ENCODE results near the gene EXD3.
A peak's percentile ranks its signal among the peaks of the same experiment; 100 is the strongest.
"Not testable (repeated sequence)": the region's sequence is repeated elsewhere in the genome, so short reads cannot be mapped to it uniquely, and the experiment has no call there.

Gene EXD3

DNA sequence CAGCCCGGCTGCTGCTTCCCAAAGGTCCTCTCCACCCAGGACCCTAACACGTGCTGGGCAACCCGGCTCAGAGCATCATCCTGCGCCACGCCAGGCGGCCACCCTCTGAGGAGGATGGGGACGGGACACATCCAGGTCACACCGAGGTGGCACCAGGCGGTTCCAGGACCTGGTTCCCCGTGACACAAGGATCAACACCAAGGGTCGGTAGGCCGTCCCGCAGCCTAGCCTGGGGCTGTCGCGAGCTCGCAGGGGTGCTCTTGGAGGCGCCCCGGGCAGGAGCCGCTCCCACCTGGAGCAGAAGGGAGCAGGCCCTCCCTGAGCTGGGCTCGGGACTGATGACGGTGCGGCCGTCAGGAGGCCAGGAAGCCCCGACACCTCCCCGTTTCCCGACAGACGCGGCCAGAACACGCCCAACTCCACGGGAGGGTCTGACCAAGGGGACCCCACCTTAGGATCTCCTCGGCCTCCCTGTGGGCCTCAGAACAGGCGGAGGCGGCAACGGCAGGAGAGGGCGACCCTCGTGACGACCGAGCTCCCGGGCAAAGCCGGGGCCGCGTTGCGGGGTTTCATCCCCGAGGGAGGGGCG, 6.3 kb downstream of the EXD3 start:
- no peak overlapping the region for H3K27ac Mint-ChIP-seq
- no peak overlapping the region for H3K4me3 Mint-ChIP-seq
- H3K36me3 Mint-ChIP-seq: peaks cover 2% of the 10 kb centered on the region
- peaks cover 6% of the 10 kb centered on the region for H3K4me1 Mint-ChIP-seq
- H3K9me3 Mint-ChIP-seq: no peaks in the 10 kb centered on the region
- H3K27me3 Mint-ChIP-seq: no peaks in the 10 kb centered on the region

DNA sequence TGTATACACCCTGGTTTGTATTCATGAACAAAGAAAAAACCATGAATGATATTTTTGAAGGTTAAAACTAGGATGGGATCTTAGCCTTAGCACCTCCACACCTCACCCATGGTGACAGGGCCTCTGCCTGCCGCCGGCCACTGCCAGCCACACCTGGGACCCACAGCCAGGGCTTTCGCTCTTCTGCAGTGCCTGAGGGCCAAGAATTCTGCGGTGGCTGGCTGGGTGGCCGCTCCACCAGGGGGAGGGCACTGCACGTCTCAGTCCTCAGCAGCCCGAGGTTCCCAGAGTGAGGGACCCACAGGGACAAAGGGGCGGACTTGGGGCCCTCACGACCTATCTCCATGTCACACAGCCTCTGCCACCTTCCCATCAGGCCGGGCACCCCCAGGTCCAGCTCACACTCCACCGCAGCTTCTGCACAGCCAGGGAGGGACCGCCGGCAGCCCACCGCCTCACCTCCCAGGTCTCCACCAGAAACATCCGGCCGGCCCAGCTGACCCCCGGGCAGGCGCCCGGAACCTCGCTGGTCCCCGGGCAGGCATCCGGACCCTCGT, 6.9 kb downstream of the EXD3 start:
- no peak overlapping the region for H3K4me3 Mint-ChIP-seq
- H3K27me3 Mint-ChIP-seq: no peaks in the 10 kb centered on the region
- no peak overlapping the region for H3K27ac Mint-ChIP-seq
- H3K9me3 Mint-ChIP-seq: no peaks in the 10 kb centered on the region
- peaks cover 2% of the 10 kb centered on the region for H3K36me3 Mint-ChIP-seq
- peaks cover 6% of the 10 kb centered on the region for H3K4me1 Mint-ChIP-seq

DNA sequence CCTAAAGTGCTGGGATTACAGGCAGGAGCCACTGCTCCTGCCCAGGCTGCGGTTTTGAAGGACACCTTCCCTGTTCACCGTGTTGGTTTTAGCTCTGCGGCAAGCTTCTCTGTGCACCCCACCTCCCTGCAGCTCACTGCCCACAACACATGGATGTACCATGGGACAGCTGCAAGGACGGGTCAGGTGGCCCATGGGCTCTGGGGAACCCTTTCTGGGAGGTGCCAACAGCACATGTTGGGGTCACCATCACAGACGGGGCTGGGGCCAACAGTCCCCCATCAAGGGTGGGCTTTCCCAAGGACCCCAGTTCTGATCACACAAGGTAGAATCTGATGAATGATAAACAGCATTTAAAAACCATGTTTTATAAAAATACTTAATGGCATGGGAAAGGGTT, 7.5 kb downstream of the EXD3 start:
- Mint-ChIP-seq H3K9me3 (no peaks in the 10 kb centered on the region), H3K27ac (no peak overlapping the region), H3K27me3 (no peaks in the 10 kb centered on the region)

DNA sequence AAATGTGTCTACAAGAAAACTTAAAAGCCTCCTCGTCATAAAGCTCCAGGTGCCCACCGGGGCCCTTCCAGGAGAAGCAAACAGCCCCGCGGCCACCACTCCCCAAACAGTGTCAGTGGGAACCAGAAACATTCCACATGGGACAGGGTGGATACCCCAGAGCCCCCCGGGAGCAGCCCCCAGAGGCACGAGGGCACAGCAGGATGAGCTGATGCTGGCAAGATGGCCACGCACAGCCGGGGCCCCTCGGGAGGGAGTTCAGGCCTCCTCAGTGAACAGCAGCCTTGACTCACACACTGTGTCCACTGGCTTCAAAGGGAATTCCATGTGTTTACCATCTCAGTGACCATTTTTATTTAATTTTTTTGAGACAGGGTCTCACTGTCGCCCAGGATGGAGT, 10.5 kb downstream of the EXD3 start:
- Mint-ChIP-seq H3K36me3 (peaks cover 2% of the 10 kb centered on the region), H3K4me1 (peaks cover 9% of the 10 kb centered on the region), H3K4me3 (no peak overlapping the region), H3K27me3 (no peaks in the 10 kb centered on the region), H3K9me3 (no peaks in the 10 kb centered on the region), H3K27ac (no peak overlapping the region)

More for the DNA sequence above, 7.5 kb downstream of the EXD3 start:
- Mint-ChIP-seq H3K4me1 (peaks cover 7% of the 10 kb centered on the region), H3K4me3 (no peak overlapping the region), H3K36me3 (peaks cover 2% of the 10 kb centered on the region)

DNA sequence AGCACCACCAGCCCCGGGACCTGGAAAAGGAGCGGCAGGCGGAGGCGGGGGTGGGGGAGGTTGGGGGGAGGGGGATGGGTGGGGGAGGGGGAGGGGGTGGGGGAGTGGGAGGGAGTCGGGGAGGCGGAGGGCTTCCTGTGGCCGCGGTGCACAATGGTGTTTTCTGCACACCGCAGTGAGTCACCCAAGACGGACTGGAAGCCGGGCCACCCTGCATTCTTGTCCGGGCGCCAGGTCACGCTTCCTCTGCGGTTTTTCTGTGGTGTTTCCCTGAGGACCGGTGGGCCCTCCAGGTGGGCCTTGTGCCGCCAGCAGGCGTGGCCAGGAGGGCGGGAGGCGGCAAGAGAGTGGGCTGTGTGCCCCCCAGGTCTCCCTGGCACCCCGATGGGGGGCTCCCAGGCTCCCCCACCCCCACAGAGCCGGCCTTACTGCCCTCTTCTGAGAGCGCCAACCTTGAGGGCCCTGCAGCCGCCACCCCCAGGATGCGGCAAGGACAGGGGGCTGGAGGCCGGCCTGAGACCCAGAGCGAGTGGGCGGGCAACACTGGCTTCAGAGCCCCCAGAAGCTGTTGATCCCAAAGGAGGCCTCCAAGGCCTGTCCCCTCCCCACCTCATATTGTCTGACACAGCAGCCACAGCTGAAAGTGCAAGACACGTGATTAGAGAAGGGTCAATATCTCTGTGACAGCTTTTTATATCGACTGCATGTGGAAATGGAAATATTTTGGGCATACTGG, 11.1 kb downstream of the EXD3 start:
- Mint-ChIP-seq H3K27me3 (no peaks in the 10 kb centered on the region), H3K27ac (no peak overlapping the region), H3K36me3 (peaks cover 2% of the 10 kb centered on the region), H3K4me1 (peaks cover 9% of the 10 kb centered on the region), H3K9me3 (no peaks in the 10 kb centered on the region), H3K4me3 (no peak overlapping the region)

DNA sequence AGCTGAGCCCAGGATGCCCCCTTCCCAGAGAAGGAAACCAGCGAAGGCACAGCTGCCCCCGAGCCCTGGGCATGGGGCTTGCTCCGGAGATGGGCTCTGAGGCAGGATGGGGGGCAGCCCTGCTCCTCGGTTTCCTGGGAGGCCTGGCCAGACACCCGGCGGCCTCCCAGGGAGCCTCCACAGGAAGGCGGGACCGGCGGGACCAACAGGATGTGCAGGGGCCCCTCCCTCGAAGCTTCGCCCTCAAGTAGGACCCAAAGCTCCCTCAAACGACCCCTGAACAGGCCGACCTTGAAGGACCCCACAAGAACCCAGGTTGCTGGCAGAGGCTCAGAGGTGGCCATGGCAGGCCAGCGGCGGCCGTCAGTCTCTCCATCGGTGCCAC, 11.7 kb downstream of the EXD3 start:
- Mint-ChIP-seq H3K9me3 (no peaks in the 10 kb centered on the region), H3K27me3 (no peaks in the 10 kb centered on the region), H3K27ac (no peak overlapping the region), H3K4me3 (no peak overlapping the region), H3K36me3 (peaks cover 2% of the 10 kb centered on the region), H3K4me1 (peaks cover 9% of the 10 kb centered on the region)

DNA sequence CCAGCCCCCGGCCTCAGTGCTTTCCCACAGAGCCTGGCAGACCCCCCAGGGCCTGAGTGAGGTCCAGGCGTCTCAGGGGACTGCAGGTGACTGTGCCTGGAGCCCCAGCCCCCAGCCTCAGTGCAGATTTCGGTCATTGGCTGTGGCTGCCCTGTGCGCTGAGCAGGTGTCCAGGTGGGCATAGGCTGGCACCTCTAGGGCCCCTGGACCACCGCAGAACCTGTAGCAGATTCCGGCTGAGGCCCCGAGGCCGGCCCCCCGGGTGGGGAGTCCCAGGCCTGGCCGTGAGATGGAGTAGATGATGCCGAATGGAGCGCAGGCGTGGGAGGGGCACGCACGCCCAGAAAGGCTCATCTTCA, 12.1 kb downstream of the EXD3 start:
- Mint-ChIP-seq H3K9me3 (no peaks in the 10 kb centered on the region), H3K36me3 (peaks cover 2% of the 10 kb centered on the region), H3K4me1 (peaks cover 12% of the 10 kb centered on the region), H3K27ac (no peak overlapping the region), H3K27me3 (no peaks in the 10 kb centered on the region), H3K4me3 (no peak overlapping the region)

DNA sequence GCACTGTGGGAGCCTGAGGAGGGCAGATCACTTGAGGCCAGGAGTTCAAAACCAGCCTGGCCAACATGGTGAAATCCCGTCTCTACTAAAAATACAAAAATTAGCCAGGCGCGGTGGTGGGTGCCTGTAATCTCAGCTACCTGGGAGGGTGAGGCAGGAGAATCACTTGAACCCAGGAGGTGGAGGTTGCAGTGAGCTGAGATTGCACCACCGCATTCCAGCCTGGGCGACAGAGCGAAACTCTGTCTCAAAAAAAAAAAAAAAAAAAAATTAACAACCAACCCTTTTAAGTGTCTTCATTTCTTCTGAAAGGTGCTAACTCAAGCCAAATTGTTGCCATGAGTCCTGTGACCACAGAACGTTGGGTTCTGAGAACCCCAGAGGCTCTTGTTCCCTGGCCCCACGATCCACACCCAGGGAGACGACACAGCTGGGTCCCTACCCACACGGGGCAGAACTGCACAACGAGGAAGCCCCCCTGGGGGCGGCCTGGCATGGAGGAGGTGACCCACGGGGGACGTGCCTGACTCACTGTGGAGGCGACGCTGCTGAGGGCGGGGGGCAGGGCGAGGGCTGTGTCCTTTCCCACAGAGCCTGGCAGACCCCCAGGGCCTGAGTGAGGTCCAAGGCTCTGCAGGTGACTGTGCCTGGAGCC, 12.6 kb downstream of the EXD3 start:
- H3K27me3 Mint-ChIP-seq, H3K27ac Mint-ChIP-seq, H3K36me3 Mint-ChIP-seq, H3K9me3 Mint-ChIP-seq, H3K4me3 Mint-ChIP-seq: not testable (repeated sequence)
- peaks cover 16% of the 10 kb centered on the region for H3K4me1 Mint-ChIP-seq

DNA sequence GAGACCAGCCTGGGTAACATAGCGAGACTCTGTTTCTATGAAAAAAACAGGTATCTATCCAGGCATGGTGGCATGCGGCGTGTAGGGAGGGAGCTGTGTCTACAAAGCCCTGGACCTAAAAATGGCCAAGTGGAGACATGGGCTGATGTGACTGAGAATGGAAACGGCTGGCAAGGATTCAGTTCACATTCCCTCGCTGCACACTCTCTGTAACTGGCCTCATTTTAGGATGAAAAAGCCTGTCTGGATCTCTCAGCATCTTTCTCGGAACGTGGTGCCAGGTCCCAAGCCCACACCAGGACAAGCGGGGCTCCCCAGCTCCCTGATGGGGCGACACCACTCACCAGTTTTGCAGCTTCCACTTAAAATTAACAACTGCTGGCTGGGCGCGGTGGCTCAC, 13.4 kb downstream of the EXD3 start:
- Mint-ChIP-seq H3K27ac (no peak overlapping the region), H3K9me3 (no peaks in the 10 kb centered on the region), H3K4me1 (peaks cover 15% of the 10 kb centered on the region), H3K36me3 (peaks cover 2% of the 10 kb centered on the region), H3K4me3 (no peak overlapping the region), H3K27me3 (no peaks in the 10 kb centered on the region)

DNA sequence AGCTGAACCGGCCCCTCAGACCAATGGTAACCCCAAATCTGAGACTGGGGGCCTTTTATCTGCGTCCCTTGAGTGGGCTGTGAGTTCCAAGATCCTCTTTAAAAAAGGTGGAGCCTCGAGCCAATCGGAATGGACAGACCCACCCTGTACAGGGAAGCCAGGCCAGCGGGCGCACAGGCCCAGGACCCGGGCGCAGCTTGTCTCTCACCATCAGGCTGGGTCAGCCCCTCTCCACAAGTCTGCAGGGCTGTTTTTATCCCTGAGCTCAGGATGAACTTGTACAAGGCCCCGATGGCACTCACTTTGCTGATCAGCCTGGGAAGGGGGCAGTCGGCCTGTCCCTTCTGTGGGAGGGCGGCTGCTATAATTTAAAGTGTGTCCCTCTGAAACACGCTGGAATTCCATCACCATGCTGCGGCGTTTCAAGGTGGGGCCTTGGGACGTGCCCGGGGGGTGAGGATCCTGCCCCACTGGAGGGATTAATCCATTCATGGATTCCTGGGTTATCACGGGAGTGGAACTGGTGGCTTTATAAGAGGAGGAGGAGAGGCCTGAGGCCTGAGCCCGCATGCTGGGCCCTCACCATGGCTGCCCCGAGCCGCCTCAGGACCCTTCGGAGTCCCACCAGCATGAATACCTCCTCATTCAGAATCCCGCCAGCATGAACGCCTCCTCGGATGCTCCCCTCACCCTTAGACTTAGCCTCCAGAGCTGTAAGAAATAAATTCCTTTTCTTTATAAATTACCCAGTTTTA, 14.1 kb downstream of the EXD3 start:
- Mint-ChIP-seq H3K4me3 (no peak overlapping the region), H3K36me3 (no peaks in the 10 kb centered on the region), H3K4me1 (peaks cover 10% of the 10 kb centered on the region), H3K9me3 (no peaks in the 10 kb centered on the region), H3K27ac (no peak overlapping the region), H3K27me3 (no peaks in the 10 kb centered on the region)

DNA sequence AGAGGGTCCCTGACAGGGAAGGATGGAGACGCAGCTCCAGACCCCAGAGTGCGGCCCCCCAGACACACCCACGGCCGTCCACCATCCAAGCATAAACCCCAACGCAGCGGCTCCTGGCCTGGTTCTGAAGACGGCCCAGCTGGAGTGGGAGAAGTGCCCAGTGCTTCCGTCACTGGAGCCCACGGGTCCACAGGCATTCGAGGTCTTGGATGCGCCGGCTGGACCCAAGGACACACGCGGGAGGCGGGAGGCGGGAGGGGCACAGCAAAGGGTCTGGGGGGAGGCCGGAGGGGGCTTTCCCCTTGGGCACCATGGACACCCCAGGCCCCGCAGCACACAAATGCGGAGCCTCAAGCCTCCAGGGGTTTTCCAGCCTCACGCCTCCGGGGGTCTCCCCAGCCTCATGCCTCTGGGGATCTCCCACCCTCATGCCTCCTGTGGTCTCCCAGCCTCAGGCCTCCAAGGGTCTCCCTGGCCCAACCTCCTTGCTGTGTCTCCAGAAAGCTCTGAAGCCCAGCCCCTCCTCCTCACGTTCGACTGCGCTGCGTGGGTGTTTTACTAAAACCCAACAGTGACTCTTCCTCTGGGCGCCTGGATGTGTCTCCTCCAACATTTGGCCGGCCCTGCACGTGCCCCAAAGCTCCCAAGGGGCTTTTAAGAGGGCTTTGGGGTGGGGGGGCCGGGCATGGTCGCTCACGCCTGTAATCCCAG, 15.2 kb downstream of the EXD3 start:
- H3K27me3 Mint-ChIP-seq: no peaks in the 10 kb centered on the region
- no peaks in the 10 kb centered on the region for H3K9me3 Mint-ChIP-seq
- H3K27ac Mint-ChIP-seq: no peak overlapping the region
- H3K36me3 Mint-ChIP-seq: peaks cover 2% of the 10 kb centered on the region
- peaks cover 10% of the 10 kb centered on the region for H3K4me1 Mint-ChIP-seq
- H3K4me3 Mint-ChIP-seq: no peak overlapping the region

DNA sequence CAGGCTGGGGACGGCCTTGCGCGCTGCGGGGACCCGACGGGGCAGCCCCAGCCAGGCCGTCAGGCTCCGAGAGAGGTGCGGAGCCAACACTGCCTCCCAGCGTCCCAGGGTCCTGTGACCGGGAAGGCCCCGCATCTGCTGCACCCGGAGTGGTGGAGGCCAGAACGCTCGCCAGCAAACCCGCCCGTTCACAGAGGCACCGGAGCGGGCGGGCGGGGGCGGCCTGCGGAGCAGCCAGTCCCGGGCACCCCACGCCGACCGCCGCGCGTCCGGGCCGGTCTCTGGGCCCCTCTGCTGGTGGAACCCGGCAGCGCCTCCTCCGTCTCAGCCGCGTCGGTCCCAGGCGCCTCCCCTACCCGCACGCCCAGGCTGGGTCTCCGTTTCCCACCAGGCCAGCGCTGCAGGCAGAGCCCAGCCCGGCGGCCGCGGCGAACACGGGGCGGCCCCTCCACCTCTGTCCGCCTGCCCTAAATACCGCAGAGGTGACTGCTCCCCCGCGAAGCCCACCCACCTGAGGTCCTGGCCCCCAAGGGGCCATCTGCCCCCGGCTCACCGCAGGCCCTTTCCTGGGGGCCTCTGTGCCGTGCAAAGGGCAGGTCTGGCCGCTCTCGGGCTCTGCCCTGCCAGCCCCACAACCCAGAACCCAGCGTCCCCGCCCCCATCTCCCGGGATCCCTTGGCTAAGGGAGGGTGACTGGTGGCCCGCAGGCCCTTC, 15.9 kb downstream of the EXD3 start:
- peaks cover 16% of the 10 kb centered on the region for H3K4me1 Mint-ChIP-seq
- no peaks in the 10 kb centered on the region for H3K27me3 Mint-ChIP-seq
- H3K36me3 Mint-ChIP-seq: peaks cover 6% of the 10 kb centered on the region
- no peaks in the 10 kb centered on the region for H3K9me3 Mint-ChIP-seq
- no peak overlapping the region for H3K27ac Mint-ChIP-seq
- no peak overlapping the region for H3K4me3 Mint-ChIP-seq

DNA sequence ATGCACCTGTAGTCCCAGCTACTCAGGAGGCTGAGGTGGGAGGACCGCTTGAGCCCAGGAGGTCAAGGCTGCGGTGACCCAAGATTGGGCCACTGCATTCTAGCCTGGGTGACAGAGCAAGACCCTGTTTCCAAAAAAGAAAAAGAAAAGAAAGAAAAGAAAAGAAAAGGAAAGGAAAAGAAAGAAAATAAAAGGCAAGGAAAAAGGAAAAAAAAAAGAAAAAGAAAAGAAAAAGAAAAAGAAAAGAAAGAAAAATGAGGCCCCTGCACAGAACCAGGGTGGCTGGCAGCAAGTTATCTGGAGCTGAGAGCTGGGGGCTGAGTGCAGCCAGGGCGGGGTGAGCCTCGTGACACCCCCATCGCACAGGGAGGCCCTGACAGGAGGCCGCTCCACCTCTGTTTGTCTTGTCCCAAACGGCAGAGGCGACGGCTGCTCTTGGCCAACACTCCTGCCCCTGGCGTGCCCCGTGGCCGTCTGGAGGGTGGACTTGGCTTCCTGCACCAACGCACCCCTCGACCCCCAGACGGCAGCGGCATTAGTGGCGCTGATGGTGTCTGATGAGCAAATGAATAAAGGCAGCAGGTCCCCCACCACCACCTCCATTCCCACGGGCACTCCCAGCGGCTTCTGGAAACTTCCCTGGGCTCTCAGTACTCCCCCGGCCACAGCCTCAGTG, 16.7 kb downstream of the EXD3 start:
- Mint-ChIP-seq H3K9me3 (no peaks in the 10 kb centered on the region), H3K27me3 (no peaks in the 10 kb centered on the region), H3K4me1 (peaks cover 16% of the 10 kb centered on the region), H3K4me3 (peak overlapping the region; percentile 62), H3K27ac (peak overlapping the region; percentile 76), H3K36me3 (peaks cover 6% of the 10 kb centered on the region)

DNA sequence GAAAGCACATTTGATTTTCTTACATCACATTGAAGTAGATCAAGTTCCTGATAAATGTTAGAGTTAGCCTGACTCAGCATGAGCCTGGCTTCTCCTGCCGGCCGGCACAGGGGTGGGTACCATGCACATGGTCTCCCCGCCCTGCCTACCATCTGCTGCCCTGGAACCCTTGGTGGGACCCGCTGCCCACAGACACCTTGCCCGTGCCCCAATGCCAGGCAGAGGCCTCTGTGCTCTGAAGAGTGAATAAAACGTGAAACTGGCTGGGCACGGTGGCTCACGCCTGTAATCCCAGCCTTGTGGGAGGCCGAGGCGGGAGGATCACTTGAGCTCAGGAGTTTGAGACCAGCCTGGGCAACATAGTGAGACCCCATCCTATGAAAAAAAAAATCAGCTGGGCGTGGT, 17.3 kb downstream of the EXD3 start:
- no peaks in the 10 kb centered on the region for H3K9me3 Mint-ChIP-seq
- peaks cover 6% of the 10 kb centered on the region for H3K36me3 Mint-ChIP-seq
- H3K4me1 Mint-ChIP-seq: peaks cover 16% of the 10 kb centered on the region
- no peak overlapping the region for H3K27ac Mint-ChIP-seq
- no peak overlapping the region for H3K4me3 Mint-ChIP-seq
- no peaks in the 10 kb centered on the region for H3K27me3 Mint-ChIP-seq

Measured in activated naive CD4-positive, alpha-beta T cell treated with anti-CD3 and anti-CD28 coated beads, Interleukin-2, amount 50 U/mL, for 24 hours (primary cell).